Tibial artery (tissue), 4 donors: ENCODE results near the gene ROMO1.
"Not testable (repeated sequence)": the region's sequence is repeated elsewhere in the genome, so short reads cannot be mapped to it uniquely, and the experiment has no call there.

ENCODE experiments used
- DNase-seq, 2 donors: peaks; one replicate each; pipeline ENCODE4 v3.0.0-alpha.2; 2019
- H3K27ac ChIP-seq, 2 donors: fragments of 200-600 bp; sonication (generic) in 1 of 2; 1 replicate in 1 of 2; 2 replicates in 1 of 2; pipeline ENCODE4 v1.5.1; 2018 to 2019; ENCODE audit warnings: mild to moderate bottlenecking in 1 of 2
- H3K27me3 ChIP-seq, 2 donors: fragments of 200-600 bp; sonication (generic) in 1 of 2; one replicate each; pipeline versions ENCODE4 v1.5.1 to v1.6.0; 2016 to 2019
- H3K36me3 ChIP-seq, 3 donors: fragments of 200-600 bp; sonication (generic) in 2 of 3; one replicate each; pipeline ENCODE4 v1.5.1; 2016 to 2019; ENCODE audit warnings: mild to moderate bottlenecking in 2 of 3
- H3K4me1 ChIP-seq, 4 donors: fragments of 200-600 bp; sonication (generic) in 2 of 4; 1 replicate in 3 of 4; 2 replicates in 1 of 4; pipeline ENCODE4 v1.5.1; 2016 to 2019
- H3K4me3 ChIP-seq, 2 donors: fragments of 200-600 bp; sonication (generic) in 1 of 2; 1 replicate in 1 of 2; 2 replicates in 1 of 2; pipeline ENCODE4 v1.5.1; 2018 to 2019; ENCODE audit warnings: mild to moderate bottlenecking in 2 of 2
- H3K9me3 ChIP-seq, 3 donors: fragments of 200-600 bp; sonication (generic) in 1 of 3; one replicate each; pipeline ENCODE4 v1.5.1; 2016 to 2019
- CTCF ChIP-seq, 2 experiments: fragments of 200-600 bp in 1 of 2; fragments of 450-650 bp in 1 of 2; IDR thresholded peaks; one replicate each; pipeline ENCODE4 v1.5.1; 2017 to 2019; ENCODE audit warnings: antibody characterized with exemption in 2 of 2, mild to moderate bottlenecking in 1 of 2, moderate library complexity in 1 of 2
- intact Hi-C: fragments of 100-400 bp; cut with DNase I; formaldehyde crosslinking; loops from one replicate; pipeline ENCODE4 v1.15.0; 2023; ENCODE audit warnings: low total_unique reads

The ROMO1 gene

DNA sequence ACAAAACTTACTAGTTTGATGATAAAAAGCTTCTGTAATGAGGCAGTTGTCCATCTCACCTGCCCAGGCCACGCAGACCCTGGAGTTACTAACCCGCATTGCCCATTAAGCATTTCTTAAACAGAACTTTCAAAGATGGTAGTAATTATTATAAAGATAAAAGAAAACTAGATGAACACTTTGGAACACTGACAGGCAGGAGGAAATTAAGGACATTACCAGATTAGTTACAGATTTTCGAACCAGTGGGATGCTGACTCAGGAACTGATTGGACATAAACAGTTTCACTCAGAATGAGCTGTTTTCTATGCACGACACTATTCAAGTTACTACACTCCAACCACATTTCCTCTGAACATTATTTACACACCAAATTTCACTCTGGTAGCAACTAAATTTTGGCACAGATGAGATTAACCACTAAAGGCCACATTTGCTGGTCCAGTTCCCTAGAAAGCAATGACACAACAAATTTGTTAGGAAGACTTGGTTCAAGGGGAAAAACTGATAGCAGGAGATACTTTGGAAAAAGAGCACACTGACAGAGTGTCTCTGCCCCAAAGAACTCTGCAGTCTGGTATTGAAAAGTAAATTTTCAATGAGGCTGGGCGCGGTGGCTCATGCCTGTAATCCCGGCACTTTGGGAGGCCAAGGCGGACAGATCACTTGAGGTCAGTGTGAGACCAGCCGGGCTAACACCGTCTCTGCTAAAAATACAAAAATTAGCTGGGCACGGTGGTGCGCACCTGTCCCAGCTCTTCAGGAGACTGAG lies 3.0 kb downstream of the ROMO1 start:
- Histone ChIP-seq H3K27ac (no peak overlapping the region), H3K4me1 (peaks cover 0 to 25% (median 17%) of the 10 kb centered on the region in 4 donors), H3K9me3 (no peaks in the 10 kb centered on the region), H3K4me3 (no peak overlapping the region), H3K27me3 (no peaks in the 10 kb centered on the region), H3K36me3 (peaks cover 47 to 62% (median 48%) of the 10 kb centered on the region in 3 donors)
- intact Hi-C loops = no loop called here
- TF ChIP-seq CTCF (IDR thresholded peaks at IDR 0.05) = no peak
- no peak for DNase-seq

GRCh38 chr20:35702824-35703695 lies 3.9 kb downstream of the ROMO1 start:
- H3K27ac ChIP-seq = no peak overlapping the region
- no peak overlapping the region for H3K4me3 ChIP-seq
- DNase-seq = no peak
- peaks cover 47 to 70% (median 53%) of the 10 kb centered on the region in 3 donors for H3K36me3 ChIP-seq
- H3K27me3 ChIP-seq = no peaks in the 10 kb centered on the region
- no peaks in the 10 kb centered on the region for H3K9me3 ChIP-seq
- no peak for TF ChIP-seq CTCF (IDR thresholded peaks at IDR 0.05)
- intact Hi-C loops = no loop called here
- H3K4me1 ChIP-seq = peaks cover 0 to 17% (median 10%) of the 10 kb centered on the region in 4 donors

GRCh38 chr20:35704514-35705261 lies 5.5 kb downstream of the ROMO1 start:
- Histone ChIP-seq H3K36me3 (peaks cover 51 to 81% (median 61%) of the 10 kb centered on the region in 3 donors), H3K4me1 (peaks cover 0 to 21% (median 7%) of the 10 kb centered on the region in 4 donors), H3K9me3 (no peaks in the 10 kb centered on the region), H3K4me3 (no peak overlapping the region), H3K27me3 (no peaks in the 10 kb centered on the region), H3K27ac (no peak overlapping the region)
- DNase-seq = no peak
- TF ChIP-seq CTCF (IDR thresholded peaks at IDR 0.05) = no peak
- intact Hi-C loops = no loop called here

DNA sequence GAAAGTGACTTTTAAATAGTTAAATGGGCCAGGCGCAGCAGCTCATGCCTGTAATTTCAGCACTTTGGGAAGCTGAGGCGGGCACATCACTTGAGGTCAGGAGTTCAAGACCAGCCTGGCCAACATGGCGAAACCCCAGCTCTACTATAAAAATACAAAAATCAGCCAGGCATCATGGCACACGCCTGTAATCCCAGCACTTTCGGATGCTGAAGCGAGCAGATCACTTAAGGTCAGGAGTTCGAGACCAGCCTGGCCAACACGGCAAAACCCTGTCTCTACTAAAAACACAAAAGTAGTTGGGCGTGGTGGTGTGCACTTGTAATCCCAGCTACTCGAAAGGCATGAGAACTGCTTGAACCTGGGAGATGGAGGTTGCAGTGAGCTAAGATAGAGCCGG lies 6.7 kb downstream of the ROMO1 start:
- intact Hi-C loops = not testable (repeated sequence)
- peaks cover 0 to 17% (median 5%) of the 10 kb centered on the region in 4 donors for H3K4me1 ChIP-seq

DNA sequence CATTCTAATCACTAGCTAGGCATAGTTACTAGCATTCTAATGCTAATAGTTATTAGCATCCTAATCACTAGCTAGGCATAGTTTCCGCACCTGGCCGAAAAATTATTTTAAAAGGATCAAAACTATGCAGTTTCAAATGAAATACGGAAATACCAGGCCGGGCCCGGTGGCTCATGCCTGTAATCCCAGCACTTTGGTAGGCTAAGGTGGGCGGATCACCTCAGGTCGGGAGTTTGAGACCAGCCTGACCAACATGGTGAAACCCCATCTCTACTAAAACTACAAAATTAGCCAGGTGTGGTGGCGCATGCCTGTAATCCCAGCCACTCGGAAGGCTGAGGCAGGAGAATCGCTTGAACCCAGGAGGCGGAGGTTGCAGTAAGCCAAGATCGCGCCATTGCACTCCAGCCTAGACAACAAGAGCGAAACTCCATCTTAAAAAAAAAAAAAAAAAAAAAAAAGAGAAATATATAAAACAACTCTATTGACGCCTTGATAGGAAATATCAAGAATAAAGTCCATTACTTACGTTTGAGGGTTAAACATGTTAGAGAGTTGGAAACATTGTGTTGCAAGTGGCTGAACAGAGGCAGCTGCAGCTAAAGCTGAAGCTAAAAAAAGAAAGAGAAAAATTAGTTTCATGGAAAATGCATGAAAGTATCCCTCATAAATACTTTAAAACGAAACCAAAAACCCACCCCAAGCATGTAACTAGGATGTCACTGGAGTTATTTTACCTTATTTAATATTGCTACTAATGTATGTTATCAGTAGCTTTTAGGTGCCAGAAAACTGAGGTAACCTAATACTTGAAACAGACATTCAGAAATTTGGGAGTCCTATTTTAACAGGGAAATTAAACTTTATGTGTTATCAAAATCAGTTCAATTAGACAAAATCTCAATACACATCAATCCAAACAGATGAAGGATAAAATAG lies 7.7 kb downstream of the ROMO1 start:
- H3K27me3 ChIP-seq, intact Hi-C loops, H3K4me3 ChIP-seq, DNase-seq, H3K9me3 ChIP-seq, H3K27ac ChIP-seq: not testable (repeated sequence)
- Histone ChIP-seq H3K4me1 (peaks cover 0 to 23% (median 9%) of the 10 kb centered on the region in 4 donors), H3K36me3 (peaks cover 66 to 94% (median 69%) of the 10 kb centered on the region in 3 donors)

More for the DNA sequence above, 6.7 kb downstream of the ROMO1 start:
- H3K4me3 ChIP-seq, H3K9me3 ChIP-seq, H3K27ac ChIP-seq, DNase-seq, H3K27me3 ChIP-seq: not testable (repeated sequence)
- peaks cover 61 to 93% (median 63%) of the 10 kb centered on the region in 3 donors for H3K36me3 ChIP-seq
